Heart left ventricle (tissue), 13 donors: ENCODE results near the gene BAZ2B.

ENCODE experiments used
- POLR2A ChIP-seq, 2 donors: fragments of 450-650 bp; IDR thresholded peaks; one replicate each; pipeline ENCODE4 v1.6.1; 2017; ENCODE audit warnings: antibody characterized with exemption in 2 of 2, mild to moderate bottlenecking in 2 of 2, moderate library complexity in 2 of 2
- TF ChIP-seq, protein P1 (sequence below), 12 donors: fragments of 200-600 bp; sonication (generic) in 4 of 12; IDR thresholded peaks; one replicate each; pipeline versions ENCODE4 v1.5.0 to v1.8.0; 2018 to 2022; ENCODE audit warnings: antibody characterized with exemption in 12 of 12, mild to moderate bottlenecking in 5 of 12
- donor health status: ischemic (EF 13 %, LVEDD 7.1; RV severe dilation, severe dysfunction).
- donor health status: DM: no; HTN: yes; CAD: no.
- donor health status: DM: no; HTN: no; CAD: no.
- donor health status: ischemic (EF 25% LVEDD 6.9; RV normal size, moderate dysfunction).
- donor health status: ischemic (EF 25% LVEDD 5.7; RV mildly dilated, moderate dysfunction).
- donor health status: ischemic (EF 35%, LVEDD 5.7; RV mildly dilated, moderate dysfunction).
- donor health status: nonischemic (EF 11% LVEDD 7.7; RV severe dilation, severe dysfunction).
- donor health status: DM: yes; HTN: yes; CAD: no.
- donor health status: PGD.
- donor health status: ischemic (EF 29% LVEDD 5.4; RV normal size, mild dysfunction).
- donor health status: nonischemic (EF 23%, LVEDD 6.1; RV moderate dilation, normal function).

- no peak for TF ChIP-seq POLR2A (IDR thresholded peaks at IDR 0.05)
- TF ChIP-seq, protein P1, sequence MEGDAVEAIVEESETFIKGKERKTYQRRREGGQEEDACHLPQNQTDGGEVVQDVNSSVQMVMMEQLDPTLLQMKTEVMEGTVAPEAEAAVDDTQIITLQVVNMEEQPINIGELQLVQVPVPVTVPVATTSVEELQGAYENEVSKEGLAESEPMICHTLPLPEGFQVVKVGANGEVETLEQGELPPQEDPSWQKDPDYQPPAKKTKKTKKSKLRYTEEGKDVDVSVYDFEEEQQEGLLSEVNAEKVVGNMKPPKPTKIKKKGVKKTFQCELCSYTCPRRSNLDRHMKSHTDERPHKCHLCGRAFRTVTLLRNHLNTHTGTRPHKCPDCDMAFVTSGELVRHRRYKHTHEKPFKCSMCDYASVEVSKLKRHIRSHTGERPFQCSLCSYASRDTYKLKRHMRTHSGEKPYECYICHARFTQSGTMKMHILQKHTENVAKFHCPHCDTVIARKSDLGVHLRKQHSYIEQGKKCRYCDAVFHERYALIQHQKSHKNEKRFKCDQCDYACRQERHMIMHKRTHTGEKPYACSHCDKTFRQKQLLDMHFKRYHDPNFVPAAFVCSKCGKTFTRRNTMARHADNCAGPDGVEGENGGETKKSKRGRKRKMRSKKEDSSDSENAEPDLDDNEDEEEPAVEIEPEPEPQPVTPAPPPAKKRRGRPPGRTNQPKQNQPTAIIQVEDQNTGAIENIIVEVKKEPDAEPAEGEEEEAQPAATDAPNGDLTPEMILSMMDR (IDR thresholded peaks at IDR 0.05): no peak
Observed at GRCh38 chr2:159471340-159471739, 145.0 kb downstream of the BAZ2B start.
